ENCODE results near the gene MCU. TPM values are rescaled to one million over a fixed set of nuclear protein-coding genes. Genes with fewer than 3 reads are reported as not detected.

The MCU gene
- total RNA-seq, 2 donors from 2014 or later = 15.0 to 24.6 TPM

DNA sequence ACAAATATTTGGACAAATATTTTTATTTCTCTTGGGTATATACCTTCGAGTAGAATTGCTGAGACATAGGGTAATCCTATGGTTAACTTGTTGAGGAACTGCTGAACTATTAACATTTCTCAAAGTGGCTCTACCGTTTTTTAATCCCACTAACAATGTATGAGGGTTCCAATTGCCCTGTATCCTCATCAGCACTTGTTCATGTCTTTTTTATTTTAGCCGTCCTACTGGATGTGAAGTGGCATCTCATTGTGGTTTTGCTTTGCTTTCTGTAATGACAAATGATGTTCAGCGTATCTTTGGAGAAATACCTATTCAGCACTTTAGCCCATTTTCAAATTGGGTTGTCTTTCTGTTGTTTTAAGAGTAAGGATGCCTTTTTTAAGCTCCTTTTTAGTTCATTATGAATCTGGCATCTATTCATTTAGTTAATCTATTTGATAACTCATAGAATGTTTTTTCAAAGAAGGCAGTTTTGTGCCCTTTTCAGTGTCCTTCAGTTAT is 40.0 kb downstream of the MCU start:
- TF ChIP-seq, protein P1, sequence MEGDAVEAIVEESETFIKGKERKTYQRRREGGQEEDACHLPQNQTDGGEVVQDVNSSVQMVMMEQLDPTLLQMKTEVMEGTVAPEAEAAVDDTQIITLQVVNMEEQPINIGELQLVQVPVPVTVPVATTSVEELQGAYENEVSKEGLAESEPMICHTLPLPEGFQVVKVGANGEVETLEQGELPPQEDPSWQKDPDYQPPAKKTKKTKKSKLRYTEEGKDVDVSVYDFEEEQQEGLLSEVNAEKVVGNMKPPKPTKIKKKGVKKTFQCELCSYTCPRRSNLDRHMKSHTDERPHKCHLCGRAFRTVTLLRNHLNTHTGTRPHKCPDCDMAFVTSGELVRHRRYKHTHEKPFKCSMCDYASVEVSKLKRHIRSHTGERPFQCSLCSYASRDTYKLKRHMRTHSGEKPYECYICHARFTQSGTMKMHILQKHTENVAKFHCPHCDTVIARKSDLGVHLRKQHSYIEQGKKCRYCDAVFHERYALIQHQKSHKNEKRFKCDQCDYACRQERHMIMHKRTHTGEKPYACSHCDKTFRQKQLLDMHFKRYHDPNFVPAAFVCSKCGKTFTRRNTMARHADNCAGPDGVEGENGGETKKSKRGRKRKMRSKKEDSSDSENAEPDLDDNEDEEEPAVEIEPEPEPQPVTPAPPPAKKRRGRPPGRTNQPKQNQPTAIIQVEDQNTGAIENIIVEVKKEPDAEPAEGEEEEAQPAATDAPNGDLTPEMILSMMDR (IDR thresholded peaks at IDR 0.05) = no peak
- H3K4me3 ChIP-seq = no peak overlapping the region
- DNase-seq (ENCODE audit: low spot score) = no peak
- peaks cover 26 to 34% of the 10 kb centered on the region in 2 donors for H3K4me1 ChIP-seq (ENCODE audit: control insufficient read depth in 1 of 2, low read depth in 2 of 2)
- H3K36me3 ChIP-seq = no peaks in the 10 kb centered on the region
- no peak for ATAC-seq (ENCODE audit: insufficient number of reproducible peaks, low FRiP score, low read depth)
- H3K9me3 ChIP-seq = no peaks in the 10 kb centered on the region
- H3K27me3 ChIP-seq (replicated peaks; ENCODE audit: insufficient read depth) = no peaks in the 10 kb centered on the region
- H3K27ac ChIP-seq = no peak overlapping the region

DNA sequence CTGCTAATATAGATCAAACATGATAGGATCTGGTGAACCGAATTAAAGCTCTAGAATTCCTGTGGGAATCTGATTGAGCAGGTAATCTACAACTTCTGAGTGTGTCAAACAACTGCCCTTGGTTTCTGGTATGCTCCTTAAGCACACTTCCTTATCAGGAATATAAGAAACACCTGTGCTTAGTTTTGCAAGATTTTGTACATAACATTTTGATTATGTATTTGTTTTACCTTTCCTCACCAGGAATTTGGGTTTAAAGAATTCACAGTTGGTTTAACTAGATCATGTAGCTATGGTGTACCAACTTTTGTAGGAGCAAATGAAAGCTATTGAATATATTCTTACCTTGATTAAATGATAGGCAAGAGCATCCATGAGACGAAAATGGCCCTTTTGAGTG is 40.6 kb downstream of the MCU start:
- no peak for ATAC-seq (ENCODE audit: insufficient number of reproducible peaks, low FRiP score, low read depth)
- Histone ChIP-seq H3K27me3 (replicated peaks; ENCODE audit: insufficient read depth) (no peaks in the 10 kb centered on the region), H3K36me3 (no peaks in the 10 kb centered on the region), H3K4me3 (no peak overlapping the region), H3K9me3 (no peaks in the 10 kb centered on the region), H3K4me1 (ENCODE audit: control insufficient read depth in 1 of 2, low read depth in 2 of 2) (peaks cover 26 to 38% of the 10 kb centered on the region in 2 donors), H3K27ac (no peak overlapping the region)
- no peak for DNase-seq (ENCODE audit: low spot score)
- TF ChIP-seq, protein P1 (IDR thresholded peaks at IDR 0.05) = no peak

DNA sequence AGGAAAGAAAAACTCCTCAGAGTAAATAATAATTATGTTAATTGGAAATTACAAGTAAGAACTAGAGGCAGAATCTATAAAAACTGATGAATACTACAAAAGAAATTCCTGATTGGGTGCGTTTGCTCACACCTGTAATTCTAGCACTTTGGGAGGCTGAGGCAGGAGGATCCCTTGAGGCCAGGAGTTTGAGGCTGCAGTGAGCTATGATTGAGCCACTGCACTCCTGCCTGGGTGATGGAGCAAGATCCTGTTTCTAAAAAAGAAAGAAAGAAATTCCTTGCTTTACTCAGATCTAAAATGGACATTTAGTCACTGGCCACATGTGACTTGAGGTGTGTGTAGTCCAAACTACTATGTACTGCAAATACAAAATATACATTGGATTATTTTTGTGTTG is 42.0 kb downstream of the MCU start:
- Histone ChIP-seq H3K4me3 (no peak overlapping the region), H3K9me3 (no peaks in the 10 kb centered on the region), H3K4me1 (ENCODE audit: control insufficient read depth in 1 of 2, low read depth in 2 of 2) (peaks cover 41 to 51% of the 10 kb centered on the region in 2 donors), H3K27me3 (replicated peaks; ENCODE audit: insufficient read depth) (no peaks in the 10 kb centered on the region), H3K36me3 (no peaks in the 10 kb centered on the region), H3K27ac (no peak overlapping the region)
- DNase-seq (ENCODE audit: low spot score) (no peak), ATAC-seq (ENCODE audit: insufficient number of reproducible peaks, low FRiP score, low read depth) (no peak)
- TF ChIP-seq, protein P1 (IDR thresholded peaks at IDR 0.05) = no peak

DNA sequence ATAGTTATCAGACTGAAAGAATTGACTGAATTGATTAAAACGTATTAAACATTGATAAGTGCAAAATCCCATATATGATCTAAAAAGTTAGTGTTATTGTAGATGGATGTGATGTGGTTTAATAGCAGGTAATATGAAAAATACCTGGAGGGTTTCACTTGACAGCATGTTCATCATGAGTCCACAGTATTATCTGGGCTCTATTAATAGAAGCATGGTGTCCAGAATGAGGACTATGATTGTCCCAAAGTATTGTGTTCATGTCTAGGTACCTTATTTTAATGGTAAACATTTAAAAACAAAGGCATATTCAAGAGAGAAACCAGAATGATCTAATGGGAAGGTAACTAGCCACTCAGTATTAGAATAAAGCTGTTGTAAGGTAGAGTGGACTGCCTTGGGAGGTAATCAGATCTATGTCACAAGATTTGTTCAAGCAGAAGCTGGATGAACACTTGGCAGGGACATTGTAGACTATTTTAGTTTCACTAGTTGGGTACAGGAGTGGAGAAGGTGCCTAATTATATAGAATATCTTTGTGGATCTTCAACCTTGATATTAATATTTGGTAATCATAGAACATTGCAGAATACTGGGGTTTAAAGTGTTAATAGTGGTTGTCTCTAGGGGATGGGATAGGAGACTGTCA is 43.5 kb downstream of the MCU start:
- no peaks in the 10 kb centered on the region for H3K27me3 ChIP-seq (replicated peaks; ENCODE audit: insufficient read depth)
- no peaks in the 10 kb centered on the region for H3K9me3 ChIP-seq
- peaks cover 42 to 60% of the 10 kb centered on the region in 2 donors for H3K4me1 ChIP-seq (ENCODE audit: control insufficient read depth in 1 of 2, low read depth in 2 of 2)
- DNase-seq (ENCODE audit: low spot score) (no peak), ATAC-seq (ENCODE audit: insufficient number of reproducible peaks, low FRiP score, low read depth) (no peak)
- no peaks in the 10 kb centered on the region for H3K36me3 ChIP-seq
- H3K4me3 ChIP-seq = no peak overlapping the region
- TF ChIP-seq, protein P1 (IDR thresholded peaks at IDR 0.05) = no peak
- peak overlapping the region; percentile 15 to 79 for H3K27ac ChIP-seq

DNA sequence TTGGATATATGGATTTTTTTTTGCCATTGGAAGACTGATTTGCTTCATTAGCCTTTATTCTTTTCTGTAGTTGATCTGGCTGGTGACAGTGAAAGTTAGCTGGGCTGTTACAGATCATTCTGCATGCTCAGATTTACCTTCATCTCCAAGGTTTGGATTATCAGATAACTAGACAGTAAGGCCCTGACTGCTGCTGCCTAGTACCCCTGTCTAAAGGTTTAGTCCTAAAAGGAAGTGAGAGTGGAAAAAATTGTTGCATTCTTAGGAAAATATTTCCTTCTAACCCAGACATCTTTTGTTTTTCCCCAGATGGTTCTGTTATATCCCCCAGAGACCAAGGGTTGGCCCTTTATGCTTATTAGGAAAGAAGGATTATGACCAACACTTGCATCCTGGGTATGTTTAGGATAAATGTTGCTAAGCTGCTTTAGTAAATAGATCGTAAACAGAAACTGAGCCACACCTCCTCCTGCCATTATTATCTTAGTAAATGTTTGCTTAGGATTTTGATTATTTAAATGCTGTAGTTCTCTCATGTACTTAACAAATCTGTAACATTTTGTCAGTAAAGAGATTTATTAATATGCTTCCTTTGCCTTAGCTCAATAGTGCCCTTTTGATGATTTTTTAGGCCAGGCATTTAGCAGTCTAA is 44.4 kb downstream of the MCU start:
- Histone ChIP-seq H3K27ac (peak overlapping the region; percentile 14 to 79), H3K36me3 (no peaks in the 10 kb centered on the region), H3K27me3 (replicated peaks; ENCODE audit: insufficient read depth) (no peaks in the 10 kb centered on the region), H3K4me3 (peak overlapping the region; percentile 17), H3K4me1 (ENCODE audit: control insufficient read depth in 1 of 2, low read depth in 2 of 2) (peaks cover 45 to 56% of the 10 kb centered on the region in 2 donors), H3K9me3 (no peaks in the 10 kb centered on the region)
- DNase-seq (ENCODE audit: low spot score) (no peak), ATAC-seq (ENCODE audit: insufficient number of reproducible peaks, low FRiP score, low read depth) (no peak)
- TF ChIP-seq, protein P1 (IDR thresholded peaks at IDR 0.05) = no peak

Data from thoracic aorta (tissue), 2 donors.